B cell (primary cell): ENCODE results near the gene HBM. TPM values are rescaled to one million over a fixed set of nuclear protein-coding genes. Genes with fewer than 3 reads are reported as not detected.

Source experiments
- ATAC-seq: fragments of 200-7000 bp; cut with Tn5 transposase; one replicate; pipeline ENCODE4 v1.10.0; 2021; ENCODE audit warnings: low read depth, mild to moderate bottlenecking, moderate number of reproducible peaks, moderate library complexity
- CTCF ChIA-PET: fragments of 350-600 bp; sonication (Branson Sonifier 250); formaldehyde crosslinking; loops from one replicate; lab custom pipeline; 2021; ENCODE audit warnings: antibody characterized with exemption, inconsistent platforms; lab: Charles Lee
- POLR2A ChIA-PET: fragments of 350-600 bp; sonication (Branson Sonifier 250); formaldehyde crosslinking; loops from one replicate; lab custom pipeline; 2021; ENCODE audit warnings: antibody characterized with exemption; lab: Charles Lee
- DNase-seq: peaks from one replicate; pipeline ENCODE4 v3.0.0; 2013
- H2AFZ ChIP-seq: 2 replicates; pipeline ENCODE4 v1.6.1; 2012; ENCODE audit warnings: mild to moderate bottlenecking, low read depth, low read length; ENCODE audit not compliant: insufficient read depth, poor library complexity, severe bottlenecking
- H3K27ac ChIP-seq, 2 donors: 1 replicate in 1 of 2; 2 replicates in 1 of 2; pipeline ENCODE4 v1.5.1; 2012 to 2013; ENCODE audit warnings: low read length in 2 of 2, mild to moderate bottlenecking in 2 of 2, moderate library complexity in 1 of 2
- H3K27me3 ChIP-seq, 4 experiments: fragments of 200-600 bp in 1 of 4; sonication (generic) in 1 of 4; replicated peaks in 1 of 4; 1 replicate in 2 of 4; 2 replicates in 2 of 4; pipeline versions ENCODE4 v1.6.1 to v1.7.0; 2013 to 2016; ENCODE audit warnings: low read length in 3 of 4, mild to moderate bottlenecking in 2 of 4, mixed read lengths in 1 of 4, moderate library complexity in 1 of 4; ENCODE audit not compliant: insufficient read depth in 4 of 4, control insufficient read depth in 3 of 4; ENCODE audit errors: control extremely low read depth in 1 of 4
- H3K36me3 ChIP-seq, 2 experiments: replicated peaks in 1 of 2; 1 replicate in 1 of 2; 2 replicates in 1 of 2; pipeline versions ENCODE4 v1.6.1 to v1.7.1; 2013; ENCODE audit warnings: low read length in 1 of 2; ENCODE audit not compliant: insufficient read depth in 2 of 2, control insufficient read depth in 1 of 2; ENCODE audit errors: control extremely low read depth in 1 of 2, extremely low read depth in 1 of 2
- H3K4me1 ChIP-seq, 2 donors: fragments of 200-600 bp in 1 of 2; sonication (generic) in 1 of 2; 1 replicate in 1 of 2; 2 replicates in 1 of 2; pipeline versions ENCODE4 v1.5.1 to v1.6.1; 2013 to 2017; ENCODE audit warnings: low read length in 2 of 2; ENCODE audit not compliant: control insufficient read depth in 2 of 2, insufficient read depth in 2 of 2
- H3K4me2 ChIP-seq: replicated peaks from 2 replicates; pipeline ENCODE3; 2012; ENCODE audit warnings: mild to moderate bottlenecking, low read depth, low read length; ENCODE audit not compliant: poor library complexity, severe bottlenecking
- H3K4me3 ChIP-seq, 5 experiments: fragments of 200-600 bp in 1 of 5; sonication (generic) in 1 of 5; 1 replicate in 3 of 5; 2 replicates in 2 of 5; pipeline versions ENCODE4 v1.5.1 to v1.7.0; 2011 to 2016; ENCODE audit warnings: low read length in 4 of 5, mild to moderate bottlenecking in 4 of 5, low read depth in 2 of 5, control low read depth in 1 of 5, moderate library complexity in 1 of 5; ENCODE audit not compliant: insufficient read depth in 1 of 5; ENCODE audit errors: control extremely low read depth in 1 of 5, extremely low read depth in 1 of 5
- H3K79me2 ChIP-seq: fragments of 200-600 bp; sonication (generic); one replicate; pipeline ENCODE4 v1.6.0; 2016; ENCODE audit warnings: low read length; ENCODE audit not compliant: control insufficient read depth, insufficient read depth
- H3K9ac ChIP-seq: fragments of 200-600 bp; sonication (generic); 2 replicates; pipeline ENCODE4 v1.6.1; 2017; ENCODE audit warnings: mild to moderate bottlenecking, low read length, moderate library complexity
- H3K9me3 ChIP-seq, 3 donors: one replicate each; pipeline versions ENCODE4 v1.6.1 to v1.7.1; 2013; ENCODE audit warnings: low read length in 2 of 3; ENCODE audit not compliant: control insufficient read depth in 2 of 3, insufficient read depth in 1 of 3; ENCODE audit errors: control extremely low read depth in 1 of 3
- H4K20me1 ChIP-seq: 2 replicates; pipeline ENCODE4 v1.6.0; 2012; ENCODE audit warnings: mild to moderate bottlenecking, low read length; ENCODE audit not compliant: insufficient read depth, control insufficient read depth, poor library complexity, severe bottlenecking
- H3K27ac Mint-ChIP-seq: one replicate; pipeline ENCODE4 v1.8.0; 2021; ENCODE audit warnings: mixed read lengths
- H3K27me3 Mint-ChIP-seq: one replicate; pipeline ENCODE4 v1.8.0; 2021; ENCODE audit warnings: mixed read lengths
- H3K4me1 Mint-ChIP-seq: one replicate; pipeline ENCODE4 v1.8.0; 2021; ENCODE audit warnings: mixed read lengths
- H3K4me3 Mint-ChIP-seq: one replicate; pipeline ENCODE4 v1.8.0; 2021; ENCODE audit warnings: mixed read lengths
- H3K9me3 Mint-ChIP-seq: one replicate; pipeline ENCODE4 v1.8.0; 2022; ENCODE audit warnings: mixed read lengths; ENCODE audit not compliant: insufficient read depth
- EZH2 ChIP-seq: IDR thresholded peaks from 2 replicates; pipeline ENCODE4 v1.6.1; 2012; ENCODE audit warnings: borderline replicate concordance, low read depth, mild to moderate bottlenecking, moderate library complexity, low read length; ENCODE audit not compliant: insufficient read depth, poor library complexity, severe bottlenecking
- WGBS: methylation state at CpG from one replicate; pipeline ENCODE4 v1.1.5; 2013; ENCODE audit warnings: missing lambda C conversion rate; ENCODE audit not compliant: insufficient coverage; 5-methylcytosine and 5-hydroxymethylcytosine counted together
- intact Hi-C: fragments of 100-400 bp; cut with micrococcal nuclease; formaldehyde crosslinking; loops from one replicate; pipeline ENCODE4 v1.10.0; 2022
- polyA plus RNA-seq: library from polyadenylated mRNA; depleted of rRNA; stranded (reverse); fragments of >200 nt; gene quantifications from 2 replicates; pipeline ENCODE4 v1.2.3, GENCODE V29; 2012
- total RNA-seq, 2 donors: library from RNA; stranded (reverse); fragments of 120-200 nt in 1 of 2; gene quantifications; 1 replicate in 1 of 2; 2 replicates in 1 of 2; pipeline versions ENCODE4 v1.2.3 to v1.2.4, GENCODE V29; 2013 to 2022
- TF ChIP-seq, protein P1 (sequence below): fragments of 200-600 bp; IDR thresholded peaks from one replicate; pipeline ENCODE4 v1.8.0; 2022; ENCODE audit warnings: antibody characterized with exemption, mild to moderate bottlenecking

The HBM gene
- total and polyA plus RNA-seq, 2 donors (not counting 1 experiment from before 2014, with no cell fraction given) = 0.64 TPM; not detected in 1

DNA sequence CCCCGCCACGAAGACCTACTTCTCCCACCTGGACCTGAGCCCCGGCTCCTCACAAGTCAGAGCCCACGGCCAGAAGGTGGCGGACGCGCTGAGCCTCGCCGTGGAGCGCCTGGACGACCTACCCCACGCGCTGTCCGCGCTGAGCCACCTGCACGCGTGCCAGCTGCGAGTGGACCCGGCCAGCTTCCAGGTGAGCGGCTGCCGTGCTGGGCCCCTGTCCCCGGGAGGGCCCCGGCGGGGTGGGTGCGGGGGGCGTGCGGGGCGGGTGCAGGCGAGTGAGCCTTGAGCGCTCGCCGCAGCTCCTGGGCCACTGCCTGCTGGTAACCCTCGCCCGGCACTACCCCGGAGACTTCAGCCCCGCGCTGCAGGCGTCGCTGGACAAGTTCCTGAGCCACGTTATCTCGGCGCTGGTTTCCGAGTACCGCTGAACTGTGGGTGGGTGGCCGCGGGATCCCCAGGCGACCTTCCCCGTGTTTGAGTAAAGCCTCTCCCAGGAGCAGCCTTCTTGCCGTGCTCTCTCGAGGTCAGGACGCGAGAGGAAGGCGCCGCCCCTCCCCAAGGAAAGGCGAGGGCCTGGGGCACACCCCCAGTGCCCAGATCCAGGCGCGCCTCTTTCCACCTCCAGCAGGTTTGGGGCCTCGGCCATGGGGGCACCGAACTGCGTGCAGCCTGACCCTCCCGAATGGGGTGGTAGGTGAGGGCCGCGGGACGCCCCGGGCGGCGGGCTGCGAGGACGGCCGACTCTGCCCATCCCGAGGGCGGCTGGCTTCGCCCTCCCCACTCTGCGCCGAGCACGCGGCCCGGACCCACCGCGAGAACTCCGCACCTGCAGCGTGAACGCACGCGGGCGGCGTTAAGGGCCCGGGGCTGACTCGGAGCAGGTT, 15.1 kb downstream of the HBM start:
- Histone ChIP-seq H3K27me3 (peaks cover 0 to 38% (median 22%) of the 10 kb centered on the region in 4 experiments), H3K4me3 (peak overlapping the region in 4 of 5 experiments; percentile 23 to 46 (median 38)), H3K9ac (peak overlapping the region; percentile 58), H3K4me2 (peak overlapping the region; percentile 94), H3K4me1 (peaks cover 14 to 22% of the 10 kb centered on the region in 2 donors), H3K79me2 (no peaks in the 10 kb centered on the region), H4K20me1 (no peaks in the 10 kb centered on the region), H3K27ac (no peak overlapping the region), H2AFZ (peak overlapping the region; percentile 70), H3K36me3 (no peaks in the 10 kb centered on the region), H3K9me3 (peaks cover 0 to 4% (median 0%) of the 10 kb centered on the region in 3 donors)
- H3K27me3 Mint-ChIP-seq = peaks cover 19% of the 10 kb centered on the region
- peaks cover 12% of the 10 kb centered on the region for H3K4me1 Mint-ChIP-seq
- WGBS = 2% methylated on average over 86 of the region's 89 CpGs
- intact Hi-C loops = loop anchor here (1.0 to 2.0 kb wide), 3 partner anchors 42 to 116 kb away; partner anchors contain the start of gene NPRL3
- H3K9me3 Mint-ChIP-seq = no peaks in the 10 kb centered on the region
- H3K4me3 Mint-ChIP-seq = peak overlapping the region; percentile 45
- peak; percentile 87 for ATAC-seq
- peak; percentile 87 for DNase-seq
- CTCF ChIA-PET = interaction anchor here (0.6 to 4.1 kb wide), 8 partner anchors 39 to 116 kb away, joined by 3 to 34 read pairs (median 4); no protein-coding TSS in a partner anchor
- POLR2A ChIA-PET = interaction anchor here (0.6 kb wide), 2 partner anchors 19 to 116 kb away, joined by 4 to 13 read pairs; no protein-coding TSS in a partner anchor
- no peak overlapping the region for H3K27ac Mint-ChIP-seq
- no peak for TF ChIP-seq EZH2
- TF ChIP-seq, protein P1, sequence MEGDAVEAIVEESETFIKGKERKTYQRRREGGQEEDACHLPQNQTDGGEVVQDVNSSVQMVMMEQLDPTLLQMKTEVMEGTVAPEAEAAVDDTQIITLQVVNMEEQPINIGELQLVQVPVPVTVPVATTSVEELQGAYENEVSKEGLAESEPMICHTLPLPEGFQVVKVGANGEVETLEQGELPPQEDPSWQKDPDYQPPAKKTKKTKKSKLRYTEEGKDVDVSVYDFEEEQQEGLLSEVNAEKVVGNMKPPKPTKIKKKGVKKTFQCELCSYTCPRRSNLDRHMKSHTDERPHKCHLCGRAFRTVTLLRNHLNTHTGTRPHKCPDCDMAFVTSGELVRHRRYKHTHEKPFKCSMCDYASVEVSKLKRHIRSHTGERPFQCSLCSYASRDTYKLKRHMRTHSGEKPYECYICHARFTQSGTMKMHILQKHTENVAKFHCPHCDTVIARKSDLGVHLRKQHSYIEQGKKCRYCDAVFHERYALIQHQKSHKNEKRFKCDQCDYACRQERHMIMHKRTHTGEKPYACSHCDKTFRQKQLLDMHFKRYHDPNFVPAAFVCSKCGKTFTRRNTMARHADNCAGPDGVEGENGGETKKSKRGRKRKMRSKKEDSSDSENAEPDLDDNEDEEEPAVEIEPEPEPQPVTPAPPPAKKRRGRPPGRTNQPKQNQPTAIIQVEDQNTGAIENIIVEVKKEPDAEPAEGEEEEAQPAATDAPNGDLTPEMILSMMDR = no peak
